Spleen (tissue), 7 donors: Measurements from ENCODE around the gene C11orf65.

Source experiments
- POLR2A ChIP-seq, 3 donors: fragments of 450-650 bp; IDR thresholded peaks; one replicate each; pipeline ENCODE4 v1.5.1; 2017; ENCODE audit warnings: antibody characterized with exemption in 3 of 3, mild to moderate bottlenecking in 1 of 3
- POLR2AphosphoS5 ChIP-seq, 3 donors: sonication (generic); formaldehyde crosslinking; IDR thresholded peaks; one replicate each; pipeline ENCODE4 v1.5.1; 2017; ENCODE audit warnings: antibody characterized with exemption in 3 of 3
- TF ChIP-seq, protein P1 (sequence below), 11 experiments: fragments of 200-600 bp in 7 of 11; fragments of 450-650 bp in 4 of 11; sonication (generic) in 4 of 11; IDR thresholded peaks in 8 of 11; conservative IDR thresholded peaks in 3 of 11; 1 replicate in 7 of 11; 2 replicates in 4 of 11; pipeline versions ENCODE4 v1.4.0 to v1.8.0; 2016 to 2021; ENCODE audit warnings: antibody characterized with exemption in 11 of 11, inconsistent platforms in 4 of 11, mild to moderate bottlenecking in 1 of 11
- donor health status: DM: no; HTN: no; CAD: no; lungs with moderate emphysema.
- donor health status: DM: no; HTN: no; CAD: no.
- donor health status: DM: no; HTN: no; CAD: no.

DNA sequence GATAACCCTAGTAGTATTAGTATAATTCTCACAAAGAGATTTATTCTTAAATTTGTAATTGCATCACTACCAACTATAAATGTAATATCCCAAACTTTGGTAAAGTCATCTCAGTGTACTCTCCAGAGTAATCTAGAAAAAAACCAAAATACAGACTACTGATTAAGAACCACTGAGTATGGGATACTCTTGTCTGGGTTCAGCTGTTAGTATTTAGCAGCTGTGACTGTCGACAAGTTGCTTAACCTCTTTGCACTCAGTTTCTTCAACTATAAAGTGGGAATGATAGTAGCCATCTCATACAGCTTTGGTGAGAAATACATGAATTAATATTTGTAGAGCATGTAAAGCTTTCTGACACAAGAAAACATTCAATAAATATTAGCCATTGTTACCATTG is 35.3 kb downstream of the C11orf65 start:
- TF ChIP-seq, protein P1, sequence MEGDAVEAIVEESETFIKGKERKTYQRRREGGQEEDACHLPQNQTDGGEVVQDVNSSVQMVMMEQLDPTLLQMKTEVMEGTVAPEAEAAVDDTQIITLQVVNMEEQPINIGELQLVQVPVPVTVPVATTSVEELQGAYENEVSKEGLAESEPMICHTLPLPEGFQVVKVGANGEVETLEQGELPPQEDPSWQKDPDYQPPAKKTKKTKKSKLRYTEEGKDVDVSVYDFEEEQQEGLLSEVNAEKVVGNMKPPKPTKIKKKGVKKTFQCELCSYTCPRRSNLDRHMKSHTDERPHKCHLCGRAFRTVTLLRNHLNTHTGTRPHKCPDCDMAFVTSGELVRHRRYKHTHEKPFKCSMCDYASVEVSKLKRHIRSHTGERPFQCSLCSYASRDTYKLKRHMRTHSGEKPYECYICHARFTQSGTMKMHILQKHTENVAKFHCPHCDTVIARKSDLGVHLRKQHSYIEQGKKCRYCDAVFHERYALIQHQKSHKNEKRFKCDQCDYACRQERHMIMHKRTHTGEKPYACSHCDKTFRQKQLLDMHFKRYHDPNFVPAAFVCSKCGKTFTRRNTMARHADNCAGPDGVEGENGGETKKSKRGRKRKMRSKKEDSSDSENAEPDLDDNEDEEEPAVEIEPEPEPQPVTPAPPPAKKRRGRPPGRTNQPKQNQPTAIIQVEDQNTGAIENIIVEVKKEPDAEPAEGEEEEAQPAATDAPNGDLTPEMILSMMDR (IDR thresholded peaks at IDR 0.05 in 8 of 11, conservative IDR thresholded peaks at IDR 0.05 in 3 of 11), result no peak
- TF ChIP-seq POLR2A (IDR thresholded peaks at IDR 0.05) (no peak), POLR2AphosphoS5 (IDR thresholded peaks at IDR 0.05) (no peak)
